ENCODE results near the gene SLC16A8.

SLC16A8 gene

DNA sequence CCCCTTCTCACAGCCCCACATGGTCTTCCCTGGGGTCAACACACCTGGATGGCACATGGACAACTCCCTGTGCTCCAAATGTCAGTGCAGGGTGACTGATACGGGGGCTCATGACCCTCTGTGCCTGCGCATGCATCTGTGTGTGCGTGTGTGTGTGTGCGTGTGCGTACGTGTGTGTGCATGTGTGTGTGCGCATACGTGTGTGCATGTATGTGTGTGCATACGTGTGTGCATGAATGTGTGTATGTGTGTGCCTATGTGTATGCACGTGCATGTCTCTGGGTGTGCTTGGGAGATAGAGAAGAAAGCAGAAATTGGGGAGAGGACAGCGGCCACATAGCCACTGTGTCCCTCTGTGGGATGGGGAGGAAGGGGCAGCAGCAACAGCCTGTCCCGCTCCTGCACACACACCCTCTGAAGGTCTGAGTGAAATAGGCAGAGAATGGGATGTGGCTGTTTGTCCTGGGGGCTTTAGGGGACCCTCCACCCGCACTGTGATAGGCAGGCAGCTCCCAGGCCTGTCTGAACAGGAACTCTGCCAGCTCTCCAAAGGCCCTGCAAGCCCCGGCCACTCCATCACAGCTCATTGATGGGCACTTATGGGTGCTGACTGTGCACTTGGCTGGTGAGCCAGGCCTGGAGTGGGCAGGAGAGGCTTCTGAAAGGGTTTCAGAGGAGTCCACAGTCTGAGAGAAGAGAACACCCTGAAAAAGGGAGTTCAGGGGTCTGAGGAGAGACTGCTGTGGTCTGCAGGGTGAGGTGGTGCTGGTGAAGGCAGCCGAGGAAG lies 55.4 kb downstream of the SLC16A8 start:
- peak; percentile 37 for DNase-seq (ENCODE audit: low spot score)

All from pons (tissue), 1 donor.